ENCODE data around the gene PARL. TPM values are rescaled to one million over a fixed set of nuclear protein-coding genes. Genes with fewer than 3 reads are reported as not detected.

The PARL gene
- total and polyA plus RNA-seq, 2 of the 13 experiments (the other 11 are each of a cell fraction or from before 2014, with no cell fraction given) = 46.3 to 58.6 TPM

DNA sequence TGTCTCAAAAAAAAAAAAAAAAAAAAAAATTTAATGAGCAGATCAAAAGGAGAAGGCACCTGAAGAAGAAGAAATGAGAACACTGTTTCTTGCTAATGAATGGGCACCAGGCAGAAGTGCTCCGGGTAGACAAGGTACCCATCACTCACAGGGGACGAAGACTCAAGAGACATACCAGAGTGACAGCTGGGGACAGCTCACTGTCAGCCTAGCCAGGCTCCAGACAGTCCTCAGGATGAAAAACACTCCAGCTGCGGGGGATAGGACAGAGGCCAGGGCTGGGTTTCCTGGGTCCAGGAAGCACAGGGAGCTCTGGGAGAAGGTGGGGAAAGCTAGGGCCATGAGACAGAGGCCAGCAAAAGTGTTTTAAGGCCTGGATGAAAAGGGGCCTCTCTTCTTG is 48.5 kb upstream of the PARL start:
- intact Hi-C loops (cut with micrococcal nuclease; ENCODE audit: unreplicated experiment) = no loop called here
- CTCF ChIA-PET (ENCODE audit: low intra/inter-chr PET ratio, low total read pairs) = no interaction called here
- Histone ChIP-seq H3K9me3 (ENCODE audit: low read length) (no peaks in the 10 kb centered on the region), H3K79me2 (ENCODE audit: insufficient read depth, low read length) (no peaks in the 10 kb centered on the region), H3K4me2 (ENCODE audit: low read depth, low read length) (no peak overlapping the region), H3K4me3 (replicated peaks in 1 of 3; ENCODE audit: insufficient read depth in 1 of 3, low read depth in 2 of 3, low read length in 3 of 3) (no peak overlapping the region), H3K9ac (ENCODE audit: insufficient read depth, low read depth, low read length) (no peak overlapping the region), H3K27me3 (ENCODE audit: control insufficient read depth in 1 of 2, insufficient read depth in 2 of 2, low read length in 2 of 2) (no peaks in the 10 kb centered on the region), H3K4me1 (ENCODE audit: insufficient read depth, low read length) (peaks cover 14% of the 10 kb centered on the region), H3K36me3 (replicated peaks in 1 of 2; ENCODE audit: control insufficient read depth in 1 of 2, insufficient read depth in 2 of 2, low read length in 2 of 2) (peaks cover 1 to 9% of the 10 kb centered on the region in 2 experiments; a peak in 3 of 5 replicates), H2AFZ (ENCODE audit: low read length) (no peak overlapping the region), H4K20me1 (ENCODE audit: insufficient read depth, low read length) (no peaks in the 10 kb centered on the region), H3K27ac (ENCODE audit: extremely low read length, insufficient read depth, low read length) (no peak overlapping the region)
- BruUV-seq (replicated peaks) = no TSS peak
- FAIRE-seq (no peak), DNase-seq (ENCODE audit: low spot score) (no peak), ATAC-seq (no peak)
- POLR2A ChIA-PET = interaction anchor here (0.7 kb wide), 1 partner anchor 40 kb away, joined by 3 read pairs; no protein-coding TSS in a partner anchor
- in situ Hi-C loops (cut with HindIII; ENCODE audit: extremely low pct_ligation_motif_present, low pct_unique_long_range_greater_than_20kb) = no loop called here
- whole genome bisulfite sequencing (ENCODE audit: low lambda C conversion rate) = 95% methylated on average over 3 of the region's 3 CpGs
- TF ChIP-seq UBTF (CRISPR knock-in tag; IDR thresholded peaks at IDR 0.05) (no peak), EP300 (IDR thresholded peaks at IDR 0.05; ENCODE audit: low read depth in 2 of 2, low read length in 2 of 2) (no peak), EP300 (CRISPR knock-in tag; IDR thresholded peaks at IDR 0.05; ENCODE audit: borderline replicate concordance) (no peak), NR3C1 (CRISPR knock-in tag; IDR thresholded peaks at IDR 0.05) (no peak), XBP1 (CRISPR knock-in tag; IDR thresholded peaks at IDR 0.05) (no peak), ZSCAN22 (CRISPR knock-in tag; IDR thresholded peaks at IDR 0.05) (no peak), ARNT2 (CRISPR knock-in tag; IDR thresholded peaks at IDR 0.05; ENCODE audit: low read depth) (no peak), ZFX (CRISPR knock-in tag; IDR thresholded peaks at IDR 0.05; ENCODE audit: low read depth) (no peak), SAFB2 (CRISPR knock-in tag; IDR thresholded peaks at IDR 0.05; ENCODE audit: borderline replicate concordance, low read depth) (no peak), ZNF572 (CRISPR knock-in tag; IDR thresholded peaks at IDR 0.05) (no peak), HDAC1 (CRISPR knock-in tag; IDR thresholded peaks at IDR 0.05) (no peak), CREM (IDR thresholded peaks at IDR 0.05) (no peak), CREM (CRISPR knock-in tag; IDR thresholded peaks at IDR 0.05) (no peak)
- TF ChIP-seq, protein P1, sequence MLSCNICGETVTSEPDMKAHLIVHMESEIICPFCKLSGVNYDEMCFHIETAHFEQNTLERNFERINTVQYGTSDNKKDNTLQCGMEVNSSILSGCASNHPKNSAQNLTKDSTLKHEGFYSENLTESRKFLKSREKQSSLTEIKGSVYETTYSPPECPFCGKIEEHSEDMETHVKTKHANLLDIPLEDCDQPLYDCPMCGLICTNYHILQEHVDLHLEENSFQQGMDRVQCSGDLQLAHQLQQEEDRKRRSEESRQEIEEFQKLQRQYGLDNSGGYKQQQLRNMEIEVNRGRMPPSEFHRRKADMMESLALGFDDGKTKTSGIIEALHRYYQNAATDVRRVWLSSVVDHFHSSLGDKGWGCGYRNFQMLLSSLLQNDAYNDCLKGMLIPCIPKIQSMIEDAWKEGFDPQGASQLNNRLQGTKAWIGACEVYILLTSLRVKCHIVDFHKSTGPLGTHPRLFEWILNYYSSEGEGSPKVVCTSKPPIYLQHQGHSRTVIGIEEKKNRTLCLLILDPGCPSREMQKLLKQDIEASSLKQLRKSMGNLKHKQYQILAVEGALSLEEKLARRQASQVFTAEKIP (CRISPR knock-in tag; IDR thresholded peaks at IDR 0.05; ENCODE audit: borderline replicate concordance) = no peak
- TF ChIP-seq, protein P2, sequence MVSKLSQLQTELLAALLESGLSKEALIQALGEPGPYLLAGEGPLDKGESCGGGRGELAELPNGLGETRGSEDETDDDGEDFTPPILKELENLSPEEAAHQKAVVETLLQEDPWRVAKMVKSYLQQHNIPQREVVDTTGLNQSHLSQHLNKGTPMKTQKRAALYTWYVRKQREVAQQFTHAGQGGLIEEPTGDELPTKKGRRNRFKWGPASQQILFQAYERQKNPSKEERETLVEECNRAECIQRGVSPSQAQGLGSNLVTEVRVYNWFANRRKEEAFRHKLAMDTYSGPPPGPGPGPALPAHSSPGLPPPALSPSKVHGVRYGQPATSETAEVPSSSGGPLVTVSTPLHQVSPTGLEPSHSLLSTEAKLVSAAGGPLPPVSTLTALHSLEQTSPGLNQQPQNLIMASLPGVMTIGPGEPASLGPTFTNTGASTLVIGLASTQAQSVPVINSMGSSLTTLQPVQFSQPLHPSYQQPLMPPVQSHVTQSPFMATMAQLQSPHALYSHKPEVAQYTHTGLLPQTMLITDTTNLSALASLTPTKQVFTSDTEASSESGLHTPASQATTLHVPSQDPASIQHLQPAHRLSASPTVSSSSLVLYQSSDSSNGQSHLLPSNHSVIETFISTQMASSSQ (IDR thresholded peaks at IDR 0.05; ENCODE audit: low read depth) = no peak
- TF ChIP-seq, protein P2 (CRISPR knock-in tag; IDR thresholded peaks at IDR 0.05; ENCODE audit: borderline replicate concordance) = no peak

All from HepG2 (cell line).